ENCODE measurements around the gene FAM161B.

Gene FAM161B

DNA sequence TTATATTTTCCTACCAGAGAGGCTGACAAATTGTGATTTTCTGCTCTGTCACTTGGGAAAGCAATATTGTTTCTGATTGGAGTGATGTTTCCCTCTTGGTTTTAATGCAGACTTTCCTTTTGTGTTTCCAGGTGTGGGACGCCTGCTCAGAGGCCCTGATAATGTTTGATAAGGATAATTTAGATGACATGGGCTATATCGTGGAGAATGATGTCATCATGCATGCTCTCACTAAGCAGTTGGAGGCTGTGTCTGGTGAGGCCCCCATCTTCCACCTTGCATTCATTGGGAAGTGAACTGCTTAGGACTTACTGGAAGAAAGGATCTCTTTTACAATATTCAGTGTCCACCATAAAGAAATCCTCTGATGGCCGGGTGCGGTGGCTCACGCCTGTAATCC lies 5.8 kb upstream of the FAM161B start:
- Histone ChIP-seq H4K20me1 (ENCODE audit: low read depth, low read length) (no peaks in the 10 kb centered on the region), H3K27ac (ENCODE audit: low read depth, low read length) (no peak overlapping the region), H3K9me3 (ENCODE audit: insufficient read depth, low read length) (no peaks in the 10 kb centered on the region), H2AFZ (ENCODE audit: low read depth, low read length, severe bottlenecking) (no peak overlapping the region), H3K79me2 (ENCODE audit: insufficient read depth, low read length) (peaks cover 3% of the 10 kb centered on the region; the same call in 1 of the 2 replicates), H3K9me2 (replicated peaks; ENCODE audit: insufficient read depth, low read length) (no peaks in the 10 kb centered on the region), H3K36me3 (ENCODE audit: low read length) (0 out of 2 replicates have a peak, but pooled peaks cover 2% of the 10 kb centered on the region), H3K4me3 (ENCODE audit: insufficient read depth, low read length, poor library complexity, severe bottlenecking) (no peak overlapping the region), H3K9ac (ENCODE audit: low read length) (no peak overlapping the region), H3K4me2 (ENCODE audit: low read depth, low read length, poor library complexity, severe bottlenecking) (no peak overlapping the region), H3F3A (ENCODE audit: insufficient read depth) (peaks cover 8% of the 10 kb centered on the region), H3K27me3 (ENCODE audit: low read length) (no peaks in the 10 kb centered on the region)
- TF ChIP-seq EZH2phosphoT487 (conservative IDR thresholded peaks at IDR 0.05; ENCODE audit: low read length): no peak
- TF ChIP-seq, protein P1, sequence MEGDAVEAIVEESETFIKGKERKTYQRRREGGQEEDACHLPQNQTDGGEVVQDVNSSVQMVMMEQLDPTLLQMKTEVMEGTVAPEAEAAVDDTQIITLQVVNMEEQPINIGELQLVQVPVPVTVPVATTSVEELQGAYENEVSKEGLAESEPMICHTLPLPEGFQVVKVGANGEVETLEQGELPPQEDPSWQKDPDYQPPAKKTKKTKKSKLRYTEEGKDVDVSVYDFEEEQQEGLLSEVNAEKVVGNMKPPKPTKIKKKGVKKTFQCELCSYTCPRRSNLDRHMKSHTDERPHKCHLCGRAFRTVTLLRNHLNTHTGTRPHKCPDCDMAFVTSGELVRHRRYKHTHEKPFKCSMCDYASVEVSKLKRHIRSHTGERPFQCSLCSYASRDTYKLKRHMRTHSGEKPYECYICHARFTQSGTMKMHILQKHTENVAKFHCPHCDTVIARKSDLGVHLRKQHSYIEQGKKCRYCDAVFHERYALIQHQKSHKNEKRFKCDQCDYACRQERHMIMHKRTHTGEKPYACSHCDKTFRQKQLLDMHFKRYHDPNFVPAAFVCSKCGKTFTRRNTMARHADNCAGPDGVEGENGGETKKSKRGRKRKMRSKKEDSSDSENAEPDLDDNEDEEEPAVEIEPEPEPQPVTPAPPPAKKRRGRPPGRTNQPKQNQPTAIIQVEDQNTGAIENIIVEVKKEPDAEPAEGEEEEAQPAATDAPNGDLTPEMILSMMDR (IDR thresholded peaks at IDR 0.05; ENCODE audit: insufficient read depth, low read length, poor library complexity, severe bottlenecking): no peak

DNA sequence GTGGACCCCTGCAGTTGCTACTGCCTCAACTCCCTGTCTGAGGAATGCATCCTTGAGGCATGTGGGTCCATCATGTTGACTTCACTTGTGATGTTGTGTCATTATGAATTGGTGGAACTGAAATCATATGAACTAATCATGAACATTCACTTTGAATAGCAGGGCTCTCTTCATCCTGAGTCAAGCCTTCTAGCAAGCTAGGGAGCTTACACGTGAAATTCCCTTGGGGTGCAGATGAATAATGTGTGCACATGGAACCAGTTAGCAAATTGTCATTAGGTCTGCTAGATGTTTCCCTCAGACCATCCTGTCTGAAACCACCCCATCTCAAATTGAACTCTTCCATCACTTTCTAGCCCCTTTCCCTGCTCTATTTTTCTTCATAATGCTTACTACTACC lies 3.8 kb upstream of the FAM161B start:
- H3F3A ChIP-seq (ENCODE audit: insufficient read depth): peaks cover 11% of the 10 kb centered on the region
- H3K79me2 ChIP-seq (ENCODE audit: insufficient read depth, low read length): peaks cover 5% of the 10 kb centered on the region; the same call in 1 of the 2 replicates
- TF ChIP-seq, protein P1 (IDR thresholded peaks at IDR 0.05; ENCODE audit: insufficient read depth, low read length, poor library complexity, severe bottlenecking): no peak
- no peak for TF ChIP-seq EZH2phosphoT487 (conservative IDR thresholded peaks at IDR 0.05; ENCODE audit: low read length)
- H3K9ac ChIP-seq (ENCODE audit: low read length): no peak overlapping the region
- no peaks in the 10 kb centered on the region for H3K9me3 ChIP-seq (ENCODE audit: insufficient read depth, low read length)
- no peaks in the 10 kb centered on the region for H4K20me1 ChIP-seq (ENCODE audit: low read depth, low read length)
- no peak overlapping the region for H3K4me2 ChIP-seq (ENCODE audit: low read depth, low read length, poor library complexity, severe bottlenecking)
- H3K27me3 ChIP-seq (ENCODE audit: low read length): no peaks in the 10 kb centered on the region
- H3K27ac ChIP-seq (ENCODE audit: low read depth, low read length): no peak overlapping the region
- H3K36me3 ChIP-seq (ENCODE audit: low read length): 0 out of 2 replicates have a peak, but pooled peaks cover 2% of the 10 kb centered on the region
- no peaks in the 10 kb centered on the region for H3K9me2 ChIP-seq (replicated peaks; ENCODE audit: insufficient read depth, low read length)
- no peak overlapping the region for H3K4me3 ChIP-seq (ENCODE audit: insufficient read depth, low read length, poor library complexity, severe bottlenecking)
- H2AFZ ChIP-seq (ENCODE audit: low read depth, low read length, severe bottlenecking): no peak overlapping the region

DNA sequence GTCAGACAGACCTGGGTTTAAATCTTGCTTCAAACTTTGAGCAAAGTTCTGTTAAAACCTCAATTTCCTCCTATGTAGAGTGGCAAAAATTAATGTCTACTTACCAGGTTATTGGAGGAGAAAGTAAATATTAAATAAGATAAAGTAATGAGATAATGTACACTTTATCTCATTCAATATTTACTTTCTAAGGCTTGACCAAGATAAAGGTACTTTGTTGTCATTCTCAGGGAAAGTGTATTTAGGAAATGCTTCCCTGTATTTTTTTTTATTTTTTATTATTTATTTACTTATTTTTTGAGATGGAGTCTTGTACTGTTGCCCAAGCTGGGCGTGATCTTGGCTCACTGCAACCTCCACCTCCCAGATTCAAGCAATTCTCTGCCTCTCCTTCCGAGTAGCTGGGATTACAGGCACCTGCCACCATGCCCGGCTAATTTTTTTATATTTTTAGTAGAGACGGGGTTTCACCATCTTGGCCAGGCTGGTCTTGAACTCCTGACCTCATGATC lies 4.7 kb downstream of the FAM161B start:
- no peaks in the 10 kb centered on the region for H4K20me1 ChIP-seq (ENCODE audit: low read depth, low read length)
- no peaks in the 10 kb centered on the region for H3K27me3 ChIP-seq (ENCODE audit: low read length)
- no peaks in the 10 kb centered on the region for H3K79me2 ChIP-seq (ENCODE audit: insufficient read depth, low read length)
- no peak for TF ChIP-seq EZH2phosphoT487 (conservative IDR thresholded peaks at IDR 0.05; ENCODE audit: low read length)
- TF ChIP-seq, protein P1 (IDR thresholded peaks at IDR 0.05; ENCODE audit: insufficient read depth, low read length, poor library complexity, severe bottlenecking): no peak
- no peaks in the 10 kb centered on the region for H3K9me3 ChIP-seq (ENCODE audit: insufficient read depth, low read length)
- no peak overlapping the region for H3K27ac ChIP-seq (ENCODE audit: low read depth, low read length)
- no peak overlapping the region for H3K4me2 ChIP-seq (ENCODE audit: low read depth, low read length, poor library complexity, severe bottlenecking)
- H3K9me2 ChIP-seq (replicated peaks; ENCODE audit: insufficient read depth, low read length): no peaks in the 10 kb centered on the region
- no peaks in the 10 kb centered on the region for H3F3A ChIP-seq (ENCODE audit: insufficient read depth)
- H3K4me3 ChIP-seq (ENCODE audit: insufficient read depth, low read length, poor library complexity, severe bottlenecking): no peak overlapping the region
- no peaks in the 10 kb centered on the region for H3K36me3 ChIP-seq (ENCODE audit: low read length)
- no peak overlapping the region for H2AFZ ChIP-seq (ENCODE audit: low read depth, low read length, severe bottlenecking)
- H3K9ac ChIP-seq (ENCODE audit: low read length): no peak overlapping the region

Measured in SU-DHL-6 (cell line).